GM12801 (cell line): ENCODE data around the gene CDK3.

Experiments
- CTCF ChIP-seq: IDR thresholded peaks from one replicate; pipeline ENCODE4 v1.5.1; 2011; ENCODE audit warnings: control low read depth; ENCODE audit not compliant: insufficient read length; ENCODE audit errors: extremely low read depth

The CDK3 gene

DNA sequence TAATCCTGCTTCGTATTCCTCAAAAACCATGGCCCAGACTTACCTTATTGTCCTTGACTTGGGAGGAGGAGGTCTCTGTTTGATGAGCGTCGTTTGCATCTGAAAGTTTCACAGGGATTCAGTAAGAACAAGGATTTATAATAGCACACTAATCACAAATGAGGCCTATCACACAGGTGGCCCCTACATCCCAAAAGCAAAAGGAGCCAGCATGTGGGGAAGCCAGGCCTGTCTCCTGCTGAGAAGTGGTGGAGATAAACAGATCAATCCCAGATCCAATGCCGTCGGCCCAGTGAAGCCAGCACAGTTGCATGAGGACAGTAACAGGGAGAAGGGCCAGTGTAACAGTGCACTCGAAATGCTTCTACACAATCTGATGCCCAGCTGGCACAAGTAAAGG is 39.7 kb downstream of the CDK3 start:
- TF ChIP-seq CTCF, result no peak

DNA sequence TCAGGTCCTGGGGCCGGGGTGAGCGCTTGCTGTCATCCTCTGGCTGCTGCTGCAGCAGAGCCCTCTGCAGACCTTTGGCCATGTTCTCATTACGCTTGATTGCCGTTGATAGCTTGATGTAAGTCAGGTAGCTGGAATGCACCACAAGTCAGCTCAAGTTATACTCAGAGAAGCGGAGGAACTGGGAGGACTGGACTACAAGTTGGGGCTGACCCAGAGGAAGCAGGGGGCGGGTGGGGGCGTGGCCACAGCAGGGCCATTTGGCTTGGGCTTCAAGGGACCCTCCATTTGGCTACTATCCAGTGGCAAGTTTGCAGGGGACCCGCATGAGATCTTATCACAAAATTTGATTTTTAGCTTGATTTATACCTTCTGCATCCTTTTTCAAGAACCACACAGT is 45.4 kb downstream of the CDK3 start:
- TF ChIP-seq CTCF, result no peak

- TF ChIP-seq CTCF, result no peak
Observed at GRCh38 chr17:76048025-76048605, 47.5 kb downstream of the CDK3 start.

DNA sequence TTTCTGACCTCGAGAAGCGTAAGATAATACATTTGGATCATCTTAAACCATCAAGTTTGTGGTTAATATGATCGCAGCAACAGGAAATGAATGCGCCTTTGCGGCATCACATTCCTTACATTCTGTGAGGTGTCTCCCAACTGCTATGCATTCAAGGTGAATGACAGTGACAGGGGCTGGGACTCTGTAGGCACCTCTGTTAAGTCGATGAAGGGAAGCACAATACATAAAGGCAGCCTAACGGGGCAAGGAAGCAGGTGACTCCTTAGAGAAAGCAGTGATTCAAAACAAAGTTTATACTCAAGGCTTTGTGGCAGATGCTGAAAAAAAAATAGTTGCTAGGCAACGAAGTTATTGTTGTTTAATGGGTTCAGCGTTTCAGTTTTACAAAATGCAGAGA is 48.1 kb downstream of the CDK3 start:
- TF ChIP-seq CTCF, result no peak

DNA sequence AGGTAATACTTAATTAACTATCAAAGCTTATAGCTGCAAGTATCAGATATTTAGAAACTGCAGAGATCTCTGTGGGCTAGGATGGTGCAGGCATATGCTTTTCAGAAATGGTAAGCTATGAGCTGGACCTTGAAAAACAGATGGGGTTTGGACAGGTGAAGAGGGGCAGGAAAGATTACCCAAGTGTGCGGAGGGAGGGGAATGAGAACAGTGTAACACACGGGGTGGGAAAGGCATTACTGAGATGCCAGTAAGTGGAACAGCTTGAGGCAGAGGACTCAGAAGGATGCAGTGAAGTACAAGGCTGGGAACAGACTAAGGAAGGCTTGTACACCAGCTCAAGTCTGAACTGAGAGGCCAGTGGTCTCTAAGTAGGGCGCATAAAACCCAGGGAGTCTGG is 48.6 kb downstream of the CDK3 start:
- no peak for TF ChIP-seq CTCF

- TF ChIP-seq CTCF, result no peak
Observed at GRCh38 chr17:76049836-76050537, 49.3 kb downstream of the CDK3 start.

GRCh38 chr17:76050538-76051467 is 50.1 kb downstream of the CDK3 start:
- no peak for TF ChIP-seq CTCF
